ENCODE results near the gene ZNF576. TPM values are rescaled to one million over a fixed set of nuclear protein-coding genes. Genes with fewer than 3 reads are reported as not detected.
A peak's percentile ranks its signal among the peaks of the same experiment; 100 is the strongest.

ZNF576 gene
- total and polyA plus RNA-seq, 2 of the 13 experiments (the other 11 are each of a cell fraction or from before 2014, with no cell fraction given): 7.2 to 9.6 TPM

DNA sequence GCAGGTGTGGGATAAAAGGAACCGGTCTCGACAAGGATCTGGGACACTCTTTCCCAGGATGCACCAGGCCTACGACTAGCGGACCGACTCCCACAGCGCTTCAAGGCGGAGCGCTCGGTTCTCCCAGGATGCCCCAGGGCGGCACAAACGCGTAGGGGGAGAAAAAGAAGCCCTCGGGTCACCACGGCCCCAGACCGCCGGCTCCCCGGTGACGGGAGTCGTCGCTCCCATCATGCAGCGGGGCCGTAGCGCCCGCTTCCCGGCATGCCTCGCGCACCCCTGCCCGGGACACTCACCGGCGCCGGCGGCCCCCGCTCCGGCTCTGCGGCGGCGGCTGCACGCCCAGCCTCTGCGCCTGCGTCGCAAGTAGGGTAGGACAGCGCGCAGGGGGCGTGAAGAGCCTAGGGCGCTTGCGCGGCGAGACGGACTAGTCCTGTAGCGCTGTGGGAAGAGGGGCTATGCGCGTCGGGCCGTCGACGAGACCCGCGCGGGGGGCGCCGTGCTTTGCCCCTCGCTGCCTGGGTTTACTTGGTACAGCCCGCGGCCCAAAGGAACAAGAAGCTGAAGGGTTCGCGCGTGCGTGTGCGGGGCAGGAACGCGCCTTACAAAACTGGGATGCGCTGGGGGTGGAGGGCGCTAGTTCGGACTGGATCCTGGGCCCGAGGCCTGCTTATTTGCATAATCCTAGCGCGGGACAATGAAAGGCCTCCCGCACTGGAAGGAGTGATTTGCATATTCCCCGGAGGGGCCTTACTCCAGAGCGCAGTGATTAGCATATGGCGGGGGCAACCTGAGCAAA lies 23.1 kb downstream of the ZNF576 start, which contains the start of gene ZNF428 (continued):
- TF ChIP-seq CREB1 (IDR thresholded peaks at IDR 0.05): peak; percentile 3; the same call in 1 of the 2 replicates
- TF ChIP-seq CREB1 (CRISPR knock-in tag; IDR thresholded peaks at IDR 0.05): no peak
- peak; percentile 90; the same call in 1 of the 2 replicates for TF ChIP-seq BORCS8-MEF2B (CRISPR knock-in tag; IDR thresholded peaks at IDR 0.05)
- TF ChIP-seq GPN1 (CRISPR knock-in tag; IDR thresholded peaks at IDR 0.05; ENCODE audit: borderline replicate concordance): no peak
- TF ChIP-seq, protein P1, sequence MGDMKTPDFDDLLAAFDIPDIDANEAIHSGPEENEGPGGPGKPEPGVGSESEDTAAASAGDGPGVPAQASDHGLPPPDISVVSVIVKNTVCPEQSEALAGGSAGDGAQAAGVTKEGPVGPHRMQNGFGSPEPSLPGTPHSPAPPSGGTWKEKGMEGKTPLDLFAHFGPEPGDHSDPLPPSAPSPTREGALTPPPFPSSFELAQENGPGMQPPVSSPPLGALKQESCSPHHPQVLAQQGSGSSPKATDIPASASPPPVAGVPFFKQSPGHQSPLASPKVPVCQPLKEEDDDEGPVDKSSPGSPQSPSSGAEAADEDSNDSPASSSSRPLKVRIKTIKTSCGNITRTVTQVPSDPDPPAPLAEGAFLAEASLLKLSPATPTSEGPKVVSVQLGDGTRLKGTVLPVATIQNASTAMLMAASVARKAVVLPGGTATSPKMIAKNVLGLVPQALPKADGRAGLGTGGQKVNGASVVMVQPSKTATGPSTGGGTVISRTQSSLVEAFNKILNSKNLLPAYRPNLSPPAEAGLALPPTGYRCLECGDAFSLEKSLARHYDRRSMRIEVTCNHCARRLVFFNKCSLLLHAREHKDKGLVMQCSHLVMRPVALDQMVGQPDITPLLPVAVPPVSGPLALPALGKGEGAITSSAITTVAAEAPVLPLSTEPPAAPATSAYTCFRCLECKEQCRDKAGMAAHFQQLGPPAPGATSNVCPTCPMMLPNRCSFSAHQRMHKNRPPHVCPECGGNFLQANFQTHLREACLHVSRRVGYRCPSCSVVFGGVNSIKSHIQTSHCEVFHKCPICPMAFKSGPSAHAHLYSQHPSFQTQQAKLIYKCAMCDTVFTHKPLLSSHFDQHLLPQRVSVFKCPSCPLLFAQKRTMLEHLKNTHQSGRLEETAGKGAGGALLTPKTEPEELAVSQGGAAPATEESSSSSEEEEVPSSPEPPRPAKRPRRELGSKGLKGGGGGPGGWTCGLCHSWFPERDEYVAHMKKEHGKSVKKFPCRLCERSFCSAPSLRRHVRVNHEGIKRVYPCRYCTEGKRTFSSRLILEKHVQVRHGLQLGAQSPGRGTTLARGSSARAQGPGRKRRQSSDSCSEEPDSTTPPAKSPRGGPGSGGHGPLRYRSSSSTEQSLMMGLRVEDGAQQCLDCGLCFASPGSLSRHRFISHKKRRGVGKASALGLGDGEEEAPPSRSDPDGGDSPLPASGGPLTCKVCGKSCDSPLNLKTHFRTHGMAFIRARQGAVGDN (CRISPR knock-in tag; IDR thresholded peaks at IDR 0.05): peak; percentile 100
- TF ChIP-seq, protein P2, sequence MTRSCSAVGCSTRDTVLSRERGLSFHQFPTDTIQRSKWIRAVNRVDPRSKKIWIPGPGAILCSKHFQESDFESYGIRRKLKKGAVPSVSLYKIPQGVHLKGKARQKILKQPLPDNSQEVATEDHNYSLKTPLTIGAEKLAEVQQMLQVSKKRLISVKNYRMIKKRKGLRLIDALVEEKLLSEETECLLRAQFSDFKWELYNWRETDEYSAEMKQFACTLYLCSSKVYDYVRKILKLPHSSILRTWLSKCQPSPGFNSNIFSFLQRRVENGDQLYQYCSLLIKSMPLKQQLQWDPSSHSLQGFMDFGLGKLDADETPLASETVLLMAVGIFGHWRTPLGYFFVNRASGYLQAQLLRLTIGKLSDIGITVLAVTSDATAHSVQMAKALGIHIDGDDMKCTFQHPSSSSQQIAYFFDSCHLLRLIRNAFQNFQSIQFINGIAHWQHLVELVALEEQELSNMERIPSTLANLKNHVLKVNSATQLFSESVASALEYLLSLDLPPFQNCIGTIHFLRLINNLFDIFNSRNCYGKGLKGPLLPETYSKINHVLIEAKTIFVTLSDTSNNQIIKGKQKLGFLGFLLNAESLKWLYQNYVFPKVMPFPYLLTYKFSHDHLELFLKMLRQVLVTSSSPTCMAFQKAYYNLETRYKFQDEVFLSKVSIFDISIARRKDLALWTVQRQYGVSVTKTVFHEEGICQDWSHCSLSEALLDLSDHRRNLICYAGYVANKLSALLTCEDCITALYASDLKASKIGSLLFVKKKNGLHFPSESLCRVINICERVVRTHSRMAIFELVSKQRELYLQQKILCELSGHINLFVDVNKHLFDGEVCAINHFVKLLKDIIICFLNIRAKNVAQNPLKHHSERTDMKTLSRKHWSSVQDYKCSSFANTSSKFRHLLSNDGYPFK (CRISPR knock-in tag; IDR thresholded peaks at IDR 0.05; ENCODE audit: borderline replicate concordance): peak; percentile 75
- TF ChIP-seq CBFB (CRISPR knock-in tag; IDR thresholded peaks at IDR 0.05): peak; percentile 46
- TF ChIP-seq ZNF10 (CRISPR knock-in tag; IDR thresholded peaks at IDR 0.05; ENCODE audit: borderline replicate concordance, low read depth): 0 out of 2 replicates have a peak, but pooled peaks have one; percentile 85
- TF ChIP-seq, protein P3, sequence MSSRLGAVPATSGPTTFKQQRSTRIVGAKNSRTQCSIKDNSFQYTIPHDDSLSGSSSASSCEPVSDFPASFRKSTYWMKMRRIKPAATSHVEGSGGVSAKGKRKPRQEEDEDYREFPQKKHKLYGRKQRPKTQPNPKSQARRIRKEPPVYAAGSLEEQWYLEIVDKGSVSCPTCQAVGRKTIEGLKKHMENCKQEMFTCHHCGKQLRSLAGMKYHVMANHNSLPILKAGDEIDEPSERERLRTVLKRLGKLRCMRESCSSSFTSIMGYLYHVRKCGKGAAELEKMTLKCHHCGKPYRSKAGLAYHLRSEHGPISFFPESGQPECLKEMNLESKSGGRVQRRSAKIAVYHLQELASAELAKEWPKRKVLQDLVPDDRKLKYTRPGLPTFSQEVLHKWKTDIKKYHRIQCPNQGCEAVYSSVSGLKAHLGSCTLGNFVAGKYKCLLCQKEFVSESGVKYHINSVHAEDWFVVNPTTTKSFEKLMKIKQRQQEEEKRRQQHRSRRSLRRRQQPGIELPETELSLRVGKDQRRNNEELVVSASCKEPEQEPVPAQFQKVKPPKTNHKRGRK (CRISPR knock-in tag; IDR thresholded peaks at IDR 0.05): no peak
- no peak for TF ChIP-seq ZNF615 (CRISPR knock-in tag; IDR thresholded peaks at IDR 0.05; ENCODE audit: borderline replicate concordance)
- TF ChIP-seq ETV6 (CRISPR knock-in tag; conservative IDR thresholded peaks at IDR 0.05): peak; percentile 84; the same call in 1 of the 2 replicates
- peak; percentile 82 for TF ChIP-seq TAF1 (CRISPR knock-in tag; IDR thresholded peaks at IDR 0.05)
- TF ChIP-seq ZNF749 (CRISPR knock-in tag; IDR thresholded peaks at IDR 0.05; ENCODE audit: borderline replicate concordance): no peak; the same call in 1 of the 2 replicates
- 0 out of 2 replicates have a peak, but pooled peaks have one; percentile 40 for TF ChIP-seq ZNF20 (CRISPR knock-in tag; IDR thresholded peaks at IDR 0.05)
- TF ChIP-seq MAF1 (CRISPR knock-in tag; IDR thresholded peaks at IDR 0.05; ENCODE audit: borderline replicate concordance): peak; percentile 57; the same call in 1 of the 2 replicates
- TF ChIP-seq KLF11 (CRISPR knock-in tag; IDR thresholded peaks at IDR 0.05): 0 out of 2 replicates have a peak, but pooled peaks have one; percentile 37
- TF ChIP-seq, protein P4, sequence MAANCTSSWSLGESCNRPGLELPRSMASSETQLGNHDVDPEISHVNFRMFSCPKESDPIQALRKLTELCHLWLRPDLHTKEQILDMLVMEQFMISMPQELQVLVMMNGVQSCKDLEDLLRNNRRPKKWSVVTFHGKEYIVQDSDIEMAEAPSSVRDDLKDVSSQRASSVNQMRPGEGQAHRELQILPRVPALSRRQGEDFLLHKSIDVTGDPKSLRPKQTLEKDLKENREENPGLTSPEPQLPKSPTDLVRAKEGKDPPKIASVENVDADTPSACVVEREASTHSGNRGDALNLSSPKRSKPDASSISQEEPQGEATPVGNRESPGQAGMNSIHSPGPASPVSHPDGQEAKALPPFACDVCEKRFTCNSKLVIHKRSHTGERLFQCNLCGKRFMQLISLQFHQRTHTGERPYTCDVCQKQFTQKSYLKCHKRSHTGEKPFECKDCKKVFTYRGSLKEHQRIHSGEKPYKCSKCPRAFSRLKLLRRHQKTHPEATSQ (CRISPR knock-in tag; IDR thresholded peaks at IDR 0.05; ENCODE audit: borderline replicate concordance): peak; percentile 8; the same call in 1 of the 2 replicates
